PC-3 (cell line): Measurements from ENCODE around the gene ZNF41. TPM values are rescaled to one million over a fixed set of nuclear protein-coding genes. Genes with fewer than 3 reads are reported as not detected.

ENCODE experiments used
- ATAC-seq: fragments of 200-7000 bp; cut with Tn5 transposase; 2 replicates; pipeline ENCODE4 v1.9.1; 2020; ENCODE audit warnings: mild to moderate bottlenecking, moderate library complexity
- BruUV-seq: library from RNA; stranded (reverse); fragments of 400-500 nt; replicated peaks from 2 replicates; lab custom pipeline; 2021; lab: Mats Ljungman, UMichigan
- CTCF ChIA-PET: fragments of 300-600 bp; sonication (Branson Sonifier 250); formaldehyde crosslinking; loops from one replicate; lab custom pipeline; 2022; ENCODE audit warnings: antibody characterized with exemption; lab: Charles Lee
- POLR2A ChIA-PET: fragments of 300-600 bp; sonication (Branson Sonifier 250); formaldehyde crosslinking; loops from one replicate; lab custom pipeline; 2022; ENCODE audit warnings: antibody characterized with exemption; ENCODE audit not compliant: unreplicated experiment; lab: Charles Lee
- DNase-seq: peaks from one replicate; pipeline ENCODE4 v3.0.0-alpha.2; 2015
- H2AFZ ChIP-seq: fragments of 300-600 bp; sonication (generic); 2 replicates; pipeline ENCODE4 v1.6.0; 2016; ENCODE audit warnings: antibody characterized with exemption, low read length
- H3F3A ChIP-seq: fragments of 300-600 bp; sonication (generic); one replicate; pipeline ENCODE4 v1.6.0; 2017; ENCODE audit warnings: antibody characterized with exemption, low read length, control low read depth, mild to moderate bottlenecking; ENCODE audit not compliant: unreplicated experiment
- H3K27ac ChIP-seq: fragments of 300-600 bp; sonication (generic); 2 replicates; pipeline ENCODE4 v1.5.1; 2016; ENCODE audit warnings: mild to moderate bottlenecking, low read length
- H3K27me3 ChIP-seq: fragments of 300-600 bp; sonication (generic); 2 replicates; pipeline ENCODE4 v1.6.1; 2016; ENCODE audit warnings: low read length, mixed read lengths
- H3K36me3 ChIP-seq: fragments of 300-600 bp; sonication (generic); 2 replicates; pipeline ENCODE4 v1.6.1; 2016; ENCODE audit warnings: low read depth, mixed run types, low read length, mixed read lengths
- H3K4me1 ChIP-seq: fragments of 300-600 bp; sonication (generic); 2 replicates; pipeline ENCODE4 v1.5.1; 2016; ENCODE audit warnings: low read length; ENCODE audit not compliant: insufficient read depth
- H3K4me2 ChIP-seq: fragments of 300-600 bp; sonication (generic); 2 replicates; pipeline ENCODE4 v1.6.0; 2016; ENCODE audit warnings: low read length
- H3K4me3 ChIP-seq: fragments of 300-600 bp; sonication (generic); 2 replicates; pipeline ENCODE4 v1.5.1; 2016; ENCODE audit warnings: mild to moderate bottlenecking, low read length, mixed read lengths
- H3K79me2 ChIP-seq: fragments of 300-600 bp; sonication (generic); 2 replicates; pipeline ENCODE4 v1.6.1; 2017; ENCODE audit warnings: low read length, mixed read lengths
- H3K9ac ChIP-seq: fragments of 300-600 bp; sonication (generic); 2 replicates; pipeline ENCODE4 v1.6.0; 2016; ENCODE audit warnings: mild to moderate bottlenecking, low read length
- H3K9me2 ChIP-seq: fragments of 300-600 bp; sonication (generic); replicated peaks from 2 replicates; pipeline ENCODE4 v1.6.1; 2016; ENCODE audit warnings: mixed run types, low read length, mixed read lengths
- H3K9me3 ChIP-seq: fragments of 300-600 bp; sonication (generic); 2 replicates; pipeline ENCODE4 v1.6.1; 2016; ENCODE audit warnings: low read length, mixed read lengths
- H4K20me1 ChIP-seq: fragments of 300-600 bp; sonication (generic); 2 replicates; pipeline ENCODE4 v1.6.1; 2016; ENCODE audit warnings: low read length, mixed read lengths
- EZH2 ChIP-seq: fragments of 300-600 bp; sonication (generic); IDR thresholded peaks from one replicate; pipeline ENCODE4 v1.6.1; 2017; ENCODE audit warnings: antibody characterized with exemption, mild to moderate bottlenecking, low read length; ENCODE audit not compliant: unreplicated experiment
- EZH2phosphoT487 ChIP-seq: fragments of 300-600 bp; sonication (generic); IDR thresholded peaks from 2 replicates; pipeline ENCODE4 v1.6.1; 2018; ENCODE audit warnings: mild to moderate bottlenecking, antibody characterized with exemption, low read length, borderline replicate concordance
- intact Hi-C: fragments of 100-400 bp; cut with micrococcal nuclease; formaldehyde crosslinking; loops from 2 replicates; pipeline ENCODE4 v1.9.0; 2023
- total RNA-seq: library from RNA; depleted of rRNA; stranded (reverse); fragments of >200 nt; gene quantifications from 2 replicates; pipeline ENCODE4 v1.2.3, GENCODE V29; 2014
- TF ChIP-seq, protein P1 (sequence below): fragments of 300-600 bp; sonication (generic); conservative IDR thresholded peaks from 2 replicates; pipeline ENCODE4 v1.5.1; 2017; ENCODE audit warnings: antibody characterized with exemption, low read depth, mild to moderate bottlenecking, low read length

Gene ZNF41
- total RNA-seq, 1 experiment from 2014 or later: 11.3 TPM

GRCh38 chrX:47523713-47524166 lies 40.7 kb upstream of the ZNF41 start:
- Histone ChIP-seq H3K9ac (peak overlapping the region; percentile 79), H3K9me2 (no peaks in the 10 kb centered on the region)

GRCh38 chrX:47523297-47523696 lies 40.3 kb upstream of the ZNF41 start:
- H3K9ac ChIP-seq: peak overlapping the region; percentile 79

More at GRCh38 chrX:47523713-47524166, 40.7 kb upstream of the ZNF41 start:
- H2AFZ ChIP-seq: peak overlapping the region; percentile 98
- ATAC-seq (peak; percentile 26), DNase-seq (no peak)
- H3K36me3 ChIP-seq: no peaks in the 10 kb centered on the region
- no peaks in the 10 kb centered on the region for H3K79me2 ChIP-seq
- no peaks in the 10 kb centered on the region for H3K9me3 ChIP-seq
- no peaks in the 10 kb centered on the region for H3F3A ChIP-seq
- intact Hi-C loops: loop anchor here (1.0 to 5.0 kb wide), 3 partner anchors 26 to 330 kb away; partner anchors contain the start of genes UBA1 and ZNF41
- TF ChIP-seq EZH2phosphoT487 (no peak), EZH2 (no peak)
- TF ChIP-seq, protein P1, sequence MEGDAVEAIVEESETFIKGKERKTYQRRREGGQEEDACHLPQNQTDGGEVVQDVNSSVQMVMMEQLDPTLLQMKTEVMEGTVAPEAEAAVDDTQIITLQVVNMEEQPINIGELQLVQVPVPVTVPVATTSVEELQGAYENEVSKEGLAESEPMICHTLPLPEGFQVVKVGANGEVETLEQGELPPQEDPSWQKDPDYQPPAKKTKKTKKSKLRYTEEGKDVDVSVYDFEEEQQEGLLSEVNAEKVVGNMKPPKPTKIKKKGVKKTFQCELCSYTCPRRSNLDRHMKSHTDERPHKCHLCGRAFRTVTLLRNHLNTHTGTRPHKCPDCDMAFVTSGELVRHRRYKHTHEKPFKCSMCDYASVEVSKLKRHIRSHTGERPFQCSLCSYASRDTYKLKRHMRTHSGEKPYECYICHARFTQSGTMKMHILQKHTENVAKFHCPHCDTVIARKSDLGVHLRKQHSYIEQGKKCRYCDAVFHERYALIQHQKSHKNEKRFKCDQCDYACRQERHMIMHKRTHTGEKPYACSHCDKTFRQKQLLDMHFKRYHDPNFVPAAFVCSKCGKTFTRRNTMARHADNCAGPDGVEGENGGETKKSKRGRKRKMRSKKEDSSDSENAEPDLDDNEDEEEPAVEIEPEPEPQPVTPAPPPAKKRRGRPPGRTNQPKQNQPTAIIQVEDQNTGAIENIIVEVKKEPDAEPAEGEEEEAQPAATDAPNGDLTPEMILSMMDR: no peak
- H3K27ac ChIP-seq: no peak overlapping the region
- BruUV-seq: TSS peak; percentile 41
- peak overlapping the region; percentile 72 for H3K4me3 ChIP-seq
- ChIA-PET CTCF (interaction anchor here (0.6 to 1.2 kb wide), 4 partner anchors 22 to 323 kb away, joined by 6 to 17 read pairs (median 8); no protein-coding TSS in a partner anchor), POLR2A (no interaction called here)
- no peaks in the 10 kb centered on the region for H3K27me3 ChIP-seq
- peak overlapping the region; percentile 93 for H3K4me2 ChIP-seq
- no peaks in the 10 kb centered on the region for H4K20me1 ChIP-seq
- H3K4me1 ChIP-seq: no peaks in the 10 kb centered on the region; the same call in 1 of the 2 replicates

More at GRCh38 chrX:47523297-47523696, 40.3 kb upstream of the ZNF41 start:
- CTCF ChIA-PET: interaction anchor here (0.6 to 1.2 kb wide), 4 partner anchors 22 to 323 kb away, joined by 6 to 17 read pairs (median 8); no protein-coding TSS in a partner anchor
- POLR2A ChIA-PET: no interaction called here
- DNase-seq: peak; percentile 81
- Histone ChIP-seq H3K4me1 (peaks cover 3% of the 10 kb centered on the region; the same call in 1 of the 2 replicates), H3K4me3 (peak overlapping the region; percentile 72), H4K20me1 (no peaks in the 10 kb centered on the region), H3K36me3 (no peaks in the 10 kb centered on the region), H3K79me2 (no peaks in the 10 kb centered on the region), H3K4me2 (peak overlapping the region; percentile 93), H3K9me3 (no peaks in the 10 kb centered on the region), H3K27ac (no peak overlapping the region), H3K27me3 (no peaks in the 10 kb centered on the region), H2AFZ (peak overlapping the region; percentile 98), H3K9me2 (no peaks in the 10 kb centered on the region), H3F3A (no peaks in the 10 kb centered on the region)
- ATAC-seq: peak; percentile 97
- TF ChIP-seq, protein P1: peak; percentile 70
- TF ChIP-seq EZH2phosphoT487: no peak
- TF ChIP-seq EZH2: no peak
- BruUV-seq: no TSS peak
- intact Hi-C loops: loop anchor here (1.0 to 5.0 kb wide), 3 partner anchors 26 to 330 kb away; partner anchors contain the start of genes UBA1 and ZNF41
